D341Med (cell line): ENCODE data around the gene CAMK2N1.

Source experiments
- DNase-seq: peaks from one replicate; pipeline ENCODE4 v3.0.0; 2012; ENCODE audit warnings: low spot score

Gene CAMK2N1

DNA sequence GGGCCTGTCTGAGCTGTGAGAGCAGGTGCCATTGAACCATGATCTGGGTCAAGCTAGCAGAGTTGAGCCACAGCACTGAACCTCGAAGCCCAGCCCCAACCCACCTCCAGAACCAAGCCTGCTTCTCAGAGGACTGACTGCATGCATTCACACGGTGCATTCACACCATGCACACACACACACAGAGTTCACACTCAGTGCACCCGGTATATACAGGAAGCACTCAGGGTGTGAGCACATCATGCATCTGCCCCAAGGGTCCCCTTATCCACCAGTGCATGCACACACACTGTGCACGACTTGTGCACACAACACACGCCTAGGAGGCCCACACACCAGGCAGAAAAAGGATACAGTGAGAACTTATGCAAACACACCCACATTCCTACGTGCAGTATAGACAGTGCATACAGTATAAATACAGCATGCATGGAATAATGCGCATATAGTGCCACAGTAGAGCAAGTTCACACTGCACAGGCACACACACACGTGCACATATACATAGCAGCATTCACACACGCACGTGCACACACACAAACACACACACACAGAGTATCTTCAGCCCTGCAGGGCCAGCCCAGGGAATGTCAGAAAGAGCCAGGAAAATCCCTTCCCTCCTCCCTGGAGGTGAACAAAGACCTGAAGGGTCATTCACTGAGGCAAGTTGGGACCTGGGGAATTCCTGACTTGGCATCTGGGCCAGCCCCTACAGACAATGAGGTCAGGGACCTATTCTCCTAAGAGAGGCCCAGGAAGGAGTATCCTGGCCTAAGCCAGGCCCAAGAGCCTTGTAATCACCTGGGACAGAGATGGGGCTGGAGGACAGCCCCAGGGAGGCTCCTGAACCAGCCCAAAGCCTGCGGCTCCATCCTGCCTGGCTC is 42.1 kb downstream of the CAMK2N1 start:
- DNase-seq, result no peak

- peak; percentile 50 for DNase-seq
Measured at GRCh38 chr1:20442920-20443625, 42.9 kb downstream of the CAMK2N1 start.

- DNase-seq, result peak; percentile 71
Measured at GRCh38 chr1:20440785-20441200, 45.2 kb downstream of the CAMK2N1 start.

DNA sequence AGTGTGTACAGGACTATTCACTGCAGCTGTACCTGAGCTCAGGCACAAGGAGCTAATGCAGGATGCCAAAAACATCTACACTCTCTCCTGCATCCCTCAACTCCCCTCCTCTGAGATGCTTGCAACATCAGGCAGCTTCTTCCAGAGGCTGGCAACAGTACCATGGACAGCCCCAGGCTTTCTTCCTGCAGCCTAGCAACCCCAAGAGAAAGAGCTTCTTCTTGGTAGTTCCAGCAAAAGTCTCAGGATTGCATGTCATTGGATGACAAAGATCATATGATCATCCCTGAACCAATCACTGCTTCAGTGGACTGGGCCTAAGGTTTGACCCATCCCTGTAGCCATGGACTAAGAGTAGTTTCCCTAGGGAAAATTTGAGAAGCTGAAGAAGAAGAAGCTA is 46.7 kb downstream of the CAMK2N1 start:
- no peak for DNase-seq

DNA sequence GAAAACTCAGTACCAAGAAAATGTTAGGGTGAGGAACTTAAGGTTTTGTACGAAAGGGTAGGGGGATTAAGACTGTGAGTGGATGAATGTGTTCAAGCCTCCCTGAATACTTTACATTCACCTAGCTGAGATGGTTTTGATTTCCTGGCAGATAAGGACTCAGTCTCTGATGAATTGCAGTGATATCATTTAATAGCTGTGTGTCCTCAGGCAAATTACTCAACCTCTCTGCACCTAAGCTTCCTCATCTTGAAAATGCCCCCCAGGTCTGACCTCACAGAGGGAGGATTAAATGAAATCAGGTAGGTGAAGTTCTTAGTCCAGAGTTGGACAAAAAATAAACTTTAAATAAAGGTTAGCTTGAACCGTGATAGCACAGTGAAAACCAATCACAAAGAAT is 48.4 kb downstream of the CAMK2N1 start:
- no peak for DNase-seq

GRCh38 chr1:20432891-20433290 is 53.1 kb downstream of the CAMK2N1 start:
- no peak for DNase-seq
